SK-N-SH treated with all-trans-retinoic acid at 6 μM for 48 hours (cell line): ENCODE results near the gene LMAN2L.

ENCODE experiments used
- ARNTL ChIP-seq: fragments of 450-650 bp; formaldehyde crosslinking; IDR thresholded peaks from 2 replicates; pipeline ENCODE4 v1.5.0; 2020; ENCODE audit warnings: low read depth, mild to moderate bottlenecking, moderate library complexity, borderline replicate concordance
- BACH2 ChIP-seq: fragments of 250-450 bp; sonication (Bioruptor Pico); IDR thresholded peaks from 2 replicates; pipeline ENCODE4 v1.9.0; 2021; ENCODE audit warnings: mild to moderate bottlenecking, borderline replicate concordance
- CSDC2 ChIP-seq: fragments of 250-450 bp; sonication (Bioruptor Pico); IDR thresholded peaks from 2 replicates; pipeline ENCODE4 v1.5.0; 2020; ENCODE audit warnings: mild to moderate bottlenecking, moderate library complexity
- OSR1 ChIP-seq: fragments of 250-450 bp; sonication (Bioruptor Pico); IDR thresholded peaks from 2 replicates; pipeline ENCODE4 v1.8.0; 2022; ENCODE audit warnings: moderate library complexity, mild to moderate bottlenecking, inconsistent platforms
- PPARA ChIP-seq: fragments of 250-450 bp; sonication (Bioruptor Pico); IDR thresholded peaks from 2 replicates; pipeline ENCODE4 v1.5.0; 2020; ENCODE audit warnings: mild to moderate bottlenecking, borderline replicate concordance
- SNAI2 ChIP-seq: fragments of 250-450 bp; sonication (Bioruptor Pico); IDR thresholded peaks from 2 replicates; pipeline ENCODE4 v1.5.0; 2020; ENCODE audit warnings: mild to moderate bottlenecking, moderate library complexity
- ZC3H10 ChIP-seq: fragments of 250-450 bp; sonication (Bioruptor Pico); IDR thresholded peaks from 2 replicates; pipeline ENCODE4 v1.5.1; 2021; ENCODE audit warnings: mild to moderate bottlenecking, moderate library complexity
- ZFP3 ChIP-seq: fragments of 250-450 bp; sonication (Bioruptor Pico); IDR thresholded peaks from 2 replicates; pipeline ENCODE4 v1.5.0; 2020; ENCODE audit warnings: mild to moderate bottlenecking, moderate library complexity
- ZFP30 ChIP-seq: fragments of 450-650 bp; formaldehyde crosslinking; IDR thresholded peaks from 2 replicates; pipeline ENCODE4 v1.5.0; 2022; ENCODE audit warnings: mild to moderate bottlenecking, moderate library complexity
- ZNF565 ChIP-seq: fragments of 450-650 bp; formaldehyde crosslinking; conservative IDR thresholded peaks from 2 replicates; pipeline ENCODE4 v1.5.0; 2020; ENCODE audit warnings: low read depth, mild to moderate bottlenecking, moderate library complexity
- ZNF8 ChIP-seq: fragments of 450-650 bp; formaldehyde crosslinking; IDR thresholded peaks from 2 replicates; pipeline ENCODE4 v1.5.0; 2020; ENCODE audit warnings: mild to moderate bottlenecking, moderate library complexity
- TF ChIP-seq, protein P1 (sequence below): fragments of 250-450 bp; sonication (Bioruptor Pico); IDR thresholded peaks from 2 replicates; pipeline ENCODE4 v1.8.0; 2020; ENCODE audit warnings: mild to moderate bottlenecking, moderate library complexity, borderline replicate concordance

DNA sequence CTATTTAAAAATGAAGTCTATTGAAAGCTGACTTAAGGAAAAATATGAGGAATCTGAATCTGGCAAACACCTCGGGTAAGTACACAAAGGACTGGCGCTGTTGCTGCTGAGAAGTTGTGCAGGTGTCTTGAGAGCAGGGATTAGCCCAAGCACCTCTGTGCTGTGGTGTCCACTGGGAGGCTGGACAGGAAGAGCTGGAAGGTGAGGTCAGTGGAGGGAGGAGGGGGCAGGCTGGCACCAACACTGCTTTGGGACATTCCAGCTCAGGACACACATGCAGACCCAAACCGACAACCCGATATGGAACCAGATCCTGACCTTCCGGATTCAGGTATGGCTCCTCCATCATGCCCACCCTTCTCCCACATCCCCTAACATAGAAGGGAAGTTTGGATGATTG, 76.7 kb downstream of the LMAN2L start:
- TF ChIP-seq CSDC2 (CRISPR knock-in tag) (no peak), SNAI2 (CRISPR knock-in tag) (no peak), OSR1 (no peak), ZNF565 (CRISPR knock-in tag) (no peak), BACH2 (CRISPR knock-in tag) (no peak), ARNTL (CRISPR knock-in tag) (no peak), PPARA (CRISPR knock-in tag) (no peak), ZC3H10 (CRISPR knock-in tag) (no peak), ZNF8 (no peak), ZFP3 (CRISPR knock-in tag) (no peak), ZFP30 (CRISPR knock-in tag) (no peak)
- TF ChIP-seq, protein P1, sequence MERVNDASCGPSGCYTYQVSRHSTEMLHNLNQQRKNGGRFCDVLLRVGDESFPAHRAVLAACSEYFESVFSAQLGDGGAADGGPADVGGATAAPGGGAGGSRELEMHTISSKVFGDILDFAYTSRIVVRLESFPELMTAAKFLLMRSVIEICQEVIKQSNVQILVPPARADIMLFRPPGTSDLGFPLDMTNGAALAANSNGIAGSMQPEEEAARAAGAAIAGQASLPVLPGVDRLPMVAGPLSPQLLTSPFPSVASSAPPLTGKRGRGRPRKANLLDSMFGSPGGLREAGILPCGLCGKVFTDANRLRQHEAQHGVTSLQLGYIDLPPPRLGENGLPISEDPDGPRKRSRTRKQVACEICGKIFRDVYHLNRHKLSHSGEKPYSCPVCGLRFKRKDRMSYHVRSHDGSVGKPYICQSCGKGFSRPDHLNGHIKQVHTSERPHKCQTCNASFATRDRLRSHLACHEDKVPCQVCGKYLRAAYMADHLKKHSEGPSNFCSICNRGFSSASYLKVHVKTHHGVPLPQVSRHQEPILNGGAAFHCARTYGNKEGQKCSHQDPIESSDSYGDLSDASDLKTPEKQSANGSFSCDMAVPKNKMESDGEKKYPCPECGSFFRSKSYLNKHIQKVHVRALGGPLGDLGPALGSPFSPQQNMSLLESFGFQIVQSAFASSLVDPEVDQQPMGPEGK (CRISPR knock-in tag): no peak
